KG1 (cell line): Measurements from ENCODE around the gene ALPP.
"Not testable (repeated sequence)": the region's sequence is repeated elsewhere in the genome, so short reads cannot be mapped to it uniquely, and the experiment has no call there.

Experiments used
- DNase-seq: peaks from one replicate; lab custom pipeline; 2025; lab: John Stamatoyannopoulos, UW

The ALPP gene

GRCh38 chr2:232363784-232364615, 14.6 kb upstream of the ALPP start:
- DNase-seq: peak; percentile 25

GRCh38 chr2:232364806-232365594, 13.6 kb upstream of the ALPP start:
- DNase-seq: not testable (repeated sequence)

GRCh38 chr2:232365621-232366321, 12.8 kb upstream of the ALPP start:
- DNase-seq: peak; percentile 4

- not testable (repeated sequence) for DNase-seq
Observed at GRCh38 chr2:232366461-232366860, 12.1 kb upstream of the ALPP start.

GRCh38 chr2:232367016-232367415, 11.5 kb upstream of the ALPP start:
- DNase-seq: no peak

- DNase-seq: no peak
Observed at GRCh38 chr2:232367591-232368233, 10.8 kb upstream of the ALPP start.

- no peak for DNase-seq
Observed at GRCh38 chr2:232368311-232368731, 10.2 kb upstream of the ALPP start.

- no peak for DNase-seq
Observed at GRCh38 chr2:232369126-232369951, 9.2 kb upstream of the ALPP start.

GRCh38 chr2:232370007-232370406, 8.5 kb upstream of the ALPP start:
- not testable (repeated sequence) for DNase-seq

GRCh38 chr2:232372231-232373208, 6.0 kb upstream of the ALPP start:
- no peak for DNase-seq

GRCh38 chr2:232374356-232374755, 4.2 kb upstream of the ALPP start:
- no peak for DNase-seq

GRCh38 chr2:232375164-232375563, 3.4 kb upstream of the ALPP start:
- DNase-seq: no peak

- DNase-seq: no peak
Observed at GRCh38 chr2:232376260-232376659, 2.3 kb upstream of the ALPP start.

GRCh38 chr2:232376713-232377112, 1.8 kb upstream of the ALPP start:
- no peak for DNase-seq

GRCh38 chr2:232377319-232377718, 1.2 kb upstream of the ALPP start:
- DNase-seq: no peak

GRCh38 chr2:232377841-232378734, 463 bp upstream of the ALPP start:
- DNase-seq: no peak

GRCh38 chr2:232379610-232380590, 1.3 kb downstream of the ALPP start:
- DNase-seq: not testable (repeated sequence)
